OCI-LY1 (cell line): ENCODE results near the gene CLSTN3.
"Not testable (repeated sequence)": the region's sequence is repeated elsewhere in the genome, so short reads cannot be mapped to it uniquely, and the experiment has no call there.

Experiments used
- H2AFZ ChIP-seq: fragments of 200-600 bp; sonication (generic), shearing (Covaris generic); 2 replicates; pipeline ENCODE4 v1.6.0; 2014; ENCODE audit warnings: antibody characterized with exemption, mild to moderate bottlenecking, low read length
- H3F3A ChIP-seq: fragments of 200-600 bp; sonication (generic), shearing (Covaris generic); 2 replicates; pipeline ENCODE4 v1.6.0; 2014; ENCODE audit warnings: mild to moderate bottlenecking, antibody characterized with exemption, low read length, moderate library complexity; ENCODE audit not compliant: insufficient read depth
- H3K27ac ChIP-seq: fragments of 200-600 bp; sonication (generic); 2 replicates; pipeline ENCODE4 v1.5.1; 2014; ENCODE audit warnings: low read length, mixed run types, mild to moderate bottlenecking, low read depth; ENCODE audit not compliant: poor library complexity, severe bottlenecking
- H3K27me3 ChIP-seq: fragments of 200-600 bp; sonication (generic); 2 replicates; pipeline ENCODE4 v1.6.0; 2014; ENCODE audit warnings: antibody characterized with exemption, mild to moderate bottlenecking, low read length, moderate library complexity; ENCODE audit not compliant: insufficient read depth
- H3K36me3 ChIP-seq: fragments of 200-600 bp; sonication (generic); 2 replicates; pipeline ENCODE4 v1.6.1; 2014; ENCODE audit warnings: mild to moderate bottlenecking, antibody characterized with exemption, low read length, moderate library complexity, mixed read lengths; ENCODE audit not compliant: insufficient read depth
- H3K4me1 ChIP-seq: fragments of 200-600 bp; sonication (generic); 2 replicates; pipeline ENCODE4 v1.5.1; 2014; ENCODE audit warnings: mild to moderate bottlenecking, low read length, moderate library complexity; ENCODE audit not compliant: insufficient read depth, severe bottlenecking
- H3K4me2 ChIP-seq: fragments of 200-600 bp; sonication (generic), shearing (Covaris generic); 2 replicates; pipeline ENCODE4 v1.6.1; 2014; ENCODE audit warnings: low read length
- H3K4me3 ChIP-seq: fragments of 200-600 bp; sonication (generic); 2 replicates; pipeline ENCODE4 v1.5.1; 2014; ENCODE audit warnings: low read length, low read depth, mild to moderate bottlenecking, mixed read lengths; ENCODE audit not compliant: poor library complexity, severe bottlenecking
- H3K79me2 ChIP-seq: fragments of 200-600 bp; shearing (Covaris generic); 2 replicates; pipeline ENCODE4 v1.6.1; 2016; ENCODE audit warnings: mixed run types, low read length, mixed read lengths; ENCODE audit not compliant: insufficient read depth
- H3K9ac ChIP-seq: fragments of 200-600 bp; sonication (generic), shearing (Covaris generic); 2 replicates; pipeline ENCODE4 v1.6.1; 2014; ENCODE audit warnings: mild to moderate bottlenecking, low read length, mixed read lengths
- H3K9me2 ChIP-seq: fragments of 200-600 bp; sonication (generic), shearing (Covaris generic); 2 replicates; pipeline ENCODE4 v1.6.1; 2014; ENCODE audit warnings: low read depth, mild to moderate bottlenecking, low read length, mixed read lengths
- H3K9me3 ChIP-seq: fragments of 200-600 bp; shearing (Covaris generic); 2 replicates; pipeline ENCODE4 v1.6.1; 2014; ENCODE audit warnings: low read length, mixed read lengths
- H4K20me1 ChIP-seq: fragments of 200-600 bp; sonication (generic), shearing (Covaris generic); 2 replicates; pipeline ENCODE4 v1.6.0; 2016; ENCODE audit warnings: mild to moderate bottlenecking, low read length; ENCODE audit not compliant: insufficient read depth
- EZH2 ChIP-seq: fragments of 200-600 bp; sonication (generic), shearing (Covaris generic); IDR thresholded peaks from 2 replicates; pipeline ENCODE4 v1.8.0; 2017; ENCODE audit warnings: borderline replicate concordance, mixed run types, mild to moderate bottlenecking, antibody characterized with exemption, low read length, moderate library complexity, mixed read lengths
- TF ChIP-seq, protein P1 (sequence below): fragments of 200-600 bp; sonication (generic), shearing (Covaris generic); IDR thresholded peaks from 2 replicates; pipeline ENCODE4 v1.5.1; 2017; ENCODE audit warnings: mild to moderate bottlenecking, antibody characterized with exemption, low read length, moderate library complexity, mixed read lengths

The CLSTN3 gene

DNA sequence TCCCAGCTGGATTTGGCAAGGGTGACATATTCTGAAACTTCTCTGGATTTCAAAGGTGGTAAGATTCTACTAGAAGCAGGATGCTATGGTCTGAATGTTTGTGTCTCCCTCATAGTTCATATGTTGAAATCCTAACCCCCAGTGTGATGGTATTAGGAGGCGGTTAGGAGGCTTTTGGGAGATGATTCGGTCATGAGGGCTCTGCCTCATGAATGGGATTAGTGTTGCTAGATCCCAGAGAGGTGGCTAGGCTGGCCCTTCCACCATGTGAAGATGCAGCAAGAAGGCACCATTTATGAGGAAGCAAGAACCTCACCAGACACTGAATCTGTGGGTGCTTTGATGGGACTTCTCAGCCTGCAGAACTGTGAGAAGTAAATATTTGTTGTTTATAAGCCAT, 48.3 kb downstream of the CLSTN3 start:
- Histone ChIP-seq H3K9me2 (no peaks in the 10 kb centered on the region), H3K27ac (no peak overlapping the region), H3K27me3 (peaks cover 3% of the 10 kb centered on the region; the same call in 1 of the 2 replicates), H3K4me2 (no peak overlapping the region), H3K79me2 (no peaks in the 10 kb centered on the region), H3K9me3 (0 out of 2 replicates have a peak, but pooled peaks cover 4% of the 10 kb centered on the region), H4K20me1 (no peaks in the 10 kb centered on the region), H3F3A (no peaks in the 10 kb centered on the region), H3K36me3 (no peaks in the 10 kb centered on the region), H3K4me1 (no peaks in the 10 kb centered on the region), H2AFZ (no peak overlapping the region), H3K9ac (no peak overlapping the region), H3K4me3 (no peak overlapping the region)
- TF ChIP-seq, protein P1, sequence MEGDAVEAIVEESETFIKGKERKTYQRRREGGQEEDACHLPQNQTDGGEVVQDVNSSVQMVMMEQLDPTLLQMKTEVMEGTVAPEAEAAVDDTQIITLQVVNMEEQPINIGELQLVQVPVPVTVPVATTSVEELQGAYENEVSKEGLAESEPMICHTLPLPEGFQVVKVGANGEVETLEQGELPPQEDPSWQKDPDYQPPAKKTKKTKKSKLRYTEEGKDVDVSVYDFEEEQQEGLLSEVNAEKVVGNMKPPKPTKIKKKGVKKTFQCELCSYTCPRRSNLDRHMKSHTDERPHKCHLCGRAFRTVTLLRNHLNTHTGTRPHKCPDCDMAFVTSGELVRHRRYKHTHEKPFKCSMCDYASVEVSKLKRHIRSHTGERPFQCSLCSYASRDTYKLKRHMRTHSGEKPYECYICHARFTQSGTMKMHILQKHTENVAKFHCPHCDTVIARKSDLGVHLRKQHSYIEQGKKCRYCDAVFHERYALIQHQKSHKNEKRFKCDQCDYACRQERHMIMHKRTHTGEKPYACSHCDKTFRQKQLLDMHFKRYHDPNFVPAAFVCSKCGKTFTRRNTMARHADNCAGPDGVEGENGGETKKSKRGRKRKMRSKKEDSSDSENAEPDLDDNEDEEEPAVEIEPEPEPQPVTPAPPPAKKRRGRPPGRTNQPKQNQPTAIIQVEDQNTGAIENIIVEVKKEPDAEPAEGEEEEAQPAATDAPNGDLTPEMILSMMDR: no peak
- no peak for TF ChIP-seq EZH2

DNA sequence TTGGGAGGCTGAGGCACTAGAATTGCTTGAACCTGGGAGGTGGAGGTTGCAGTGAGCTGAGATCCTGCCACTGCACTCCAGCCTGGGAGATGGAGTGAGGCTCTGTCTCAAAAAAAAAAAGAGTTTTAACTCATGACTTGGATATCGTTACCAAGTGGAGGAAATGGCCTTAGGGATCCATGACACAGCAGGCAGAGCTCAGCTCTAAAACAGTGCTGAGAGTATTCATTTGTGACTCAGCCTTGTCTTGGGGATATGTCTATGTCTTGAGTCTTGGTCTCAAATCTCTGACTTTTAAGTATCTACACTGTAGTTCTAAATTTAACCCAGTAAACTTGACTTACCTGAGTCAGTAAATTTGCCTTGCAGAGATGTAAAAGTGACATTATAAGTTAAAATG, 50.5 kb downstream of the CLSTN3 start:
- Histone ChIP-seq H3K9me2 (no peaks in the 10 kb centered on the region), H3K4me2 (no peak overlapping the region), H2AFZ (no peak overlapping the region), H3K9me3 (0 out of 2 replicates have a peak, but pooled peaks cover 4% of the 10 kb centered on the region), H3K9ac (no peak overlapping the region), H3K79me2 (no peaks in the 10 kb centered on the region), H3K27me3 (0 out of 2 replicates have a peak, but pooled peaks cover 3% of the 10 kb centered on the region), H4K20me1 (no peaks in the 10 kb centered on the region), H3K4me3 (no peak overlapping the region), H3F3A (no peaks in the 10 kb centered on the region), H3K36me3 (no peaks in the 10 kb centered on the region), H3K27ac (no peak overlapping the region), H3K4me1 (no peaks in the 10 kb centered on the region)
- TF ChIP-seq EZH2: no peak
- TF ChIP-seq, protein P1: no peak

DNA sequence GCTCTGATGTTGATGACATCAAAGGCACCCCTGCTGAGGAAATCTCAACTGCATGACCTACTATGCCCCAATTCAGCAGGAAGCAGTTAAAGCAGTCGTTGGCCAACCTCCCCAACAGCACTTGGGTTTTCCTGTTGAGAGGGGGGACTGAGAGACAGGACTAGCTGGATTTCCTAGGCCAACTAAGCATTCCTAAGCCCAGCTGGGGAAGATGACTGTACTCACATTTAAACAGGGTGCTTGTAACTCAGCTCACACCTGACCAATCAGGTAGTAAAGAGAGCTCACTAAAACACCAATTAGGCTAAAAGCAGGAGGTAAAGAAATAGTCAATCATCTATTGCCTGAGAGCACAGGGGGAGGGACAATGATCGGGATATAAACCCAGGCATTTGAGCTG, 55.9 kb downstream of the CLSTN3 start:
- peaks cover 13% of the 10 kb centered on the region for H3K4me1 ChIP-seq
- H3K9ac ChIP-seq, H2AFZ ChIP-seq, H3K9me2 ChIP-seq, H3K36me3 ChIP-seq, H3K4me3 ChIP-seq, H3K79me2 ChIP-seq, H3K27ac ChIP-seq, H3K4me2 ChIP-seq, H3K9me3 ChIP-seq, H4K20me1 ChIP-seq, H3K27me3 ChIP-seq, H3F3A ChIP-seq: not testable (repeated sequence)

DNA sequence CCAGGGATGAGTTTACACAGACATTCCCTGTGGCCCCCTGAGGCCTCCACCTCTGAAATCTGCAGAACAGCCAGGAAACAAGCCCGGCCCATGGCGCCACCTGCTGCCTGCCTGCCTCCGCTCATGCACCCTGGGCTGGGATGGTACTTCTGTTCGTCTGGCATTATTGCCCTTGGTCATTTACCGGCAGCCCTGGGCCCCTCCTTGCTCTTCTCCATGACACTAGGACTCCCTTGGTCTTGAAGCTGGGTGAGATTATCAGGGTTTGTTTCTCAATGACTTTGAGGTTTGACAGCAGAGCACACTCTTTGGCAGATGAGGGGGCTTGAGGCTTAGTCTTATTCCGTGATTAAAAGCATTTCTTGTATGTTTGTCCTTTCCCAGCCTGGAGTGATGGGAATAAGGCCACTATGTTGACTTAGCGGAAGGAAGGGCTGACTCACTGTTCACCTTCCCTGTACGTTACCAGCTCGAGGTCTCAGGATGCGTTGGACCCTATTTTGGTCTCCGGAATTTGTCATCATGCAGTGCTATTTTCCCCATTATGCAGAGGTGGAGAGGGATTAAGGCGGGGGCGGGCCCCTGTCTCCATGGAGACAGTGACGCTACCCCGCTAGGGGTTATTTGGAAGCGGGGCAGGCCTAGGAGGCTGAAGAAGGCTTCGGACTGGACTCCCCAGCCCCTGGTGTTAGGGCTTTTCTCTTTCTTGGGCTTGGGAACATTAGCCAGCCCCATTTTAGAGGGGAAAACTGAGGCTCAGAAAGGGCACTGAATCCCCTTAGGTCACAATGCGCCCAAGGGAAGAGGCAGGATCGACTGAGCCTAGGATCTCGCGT, 58.6 kb downstream of the CLSTN3 start:
- H3K79me2 ChIP-seq: no peaks in the 10 kb centered on the region
- peaks cover 28% of the 10 kb centered on the region for H3K36me3 ChIP-seq
- H4K20me1 ChIP-seq: no peaks in the 10 kb centered on the region
- H3K9ac ChIP-seq: peak overlapping the region; percentile 46; the same call in 1 of the 2 replicates
- H3K4me1 ChIP-seq: peaks cover 21% of the 10 kb centered on the region
- no peaks in the 10 kb centered on the region for H3K9me3 ChIP-seq
- TF ChIP-seq, protein P1: peak; percentile 83
- no peak for TF ChIP-seq EZH2
- peak overlapping the region; percentile 1 for H3K27ac ChIP-seq
- H3K4me2 ChIP-seq: peak overlapping the region; percentile 77
- H2AFZ ChIP-seq: peak overlapping the region; percentile 8; the same call in 1 of the 2 replicates
- H3F3A ChIP-seq: no peaks in the 10 kb centered on the region
- H3K9me2 ChIP-seq: no peaks in the 10 kb centered on the region
- H3K27me3 ChIP-seq: no peaks in the 10 kb centered on the region
- H3K4me3 ChIP-seq: peak overlapping the region; percentile 99
